Cortex of kidney (tissue), 1 donor: Measurements from ENCODE around the gene RNF208.
"Not testable (repeated sequence)": the region's sequence is repeated elsewhere in the genome, so short reads cannot be mapped to it uniquely, and the experiment has no call there.

ENCODE experiments used
- DNase-seq: peaks from one replicate; lab custom pipeline; 2025; lab: John Stamatoyannopoulos, UW

RNF208 gene

DNA sequence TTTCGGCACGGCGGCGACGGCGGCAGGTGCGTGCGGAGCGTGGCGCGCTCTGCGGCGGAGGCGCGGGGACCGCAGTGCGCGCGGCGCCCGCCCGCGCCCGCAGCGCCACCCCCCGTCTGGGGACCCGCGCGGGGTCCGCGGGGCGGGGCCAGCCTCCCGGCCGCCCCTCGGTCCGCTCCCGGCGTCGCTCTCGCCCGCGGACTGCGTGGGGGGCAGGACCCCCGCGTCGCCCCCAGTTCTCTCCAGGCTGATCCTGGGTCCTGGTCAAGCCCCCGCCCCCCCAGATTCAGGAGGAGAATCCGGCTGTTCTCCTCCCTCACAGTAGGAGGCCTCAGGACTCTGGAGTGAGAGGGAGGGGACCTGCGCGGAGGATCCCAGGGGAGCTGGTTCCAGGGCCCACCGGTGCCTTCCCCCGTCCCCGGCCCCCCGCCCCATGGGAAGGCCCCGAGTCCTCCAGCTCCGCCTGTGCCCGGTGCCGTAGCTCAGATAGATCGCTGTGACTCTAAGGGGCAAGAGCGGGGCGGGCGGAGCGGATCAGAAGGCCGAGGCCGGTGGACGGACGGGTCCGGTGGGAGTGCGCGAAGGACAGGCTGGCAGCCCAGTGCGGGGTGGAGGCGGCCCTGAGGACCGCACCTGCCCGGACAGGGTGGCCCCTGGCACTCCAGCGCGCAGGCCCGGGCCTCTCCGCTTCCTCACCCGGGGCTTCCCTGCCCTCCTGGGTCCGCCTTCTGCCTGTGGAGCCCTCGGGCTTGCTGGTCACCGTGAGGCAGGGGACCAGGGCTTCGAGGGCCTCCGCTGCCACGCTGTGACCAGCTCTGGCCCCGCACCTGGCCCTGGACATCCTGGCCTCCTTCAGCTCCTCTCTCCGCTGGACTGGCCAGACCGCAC is at the start of gene RNF208:
RNF208 (minus strand) TSS at position 51 of the 888 bp plus-strand sequence. CDS start 1,028 bp downstream, outside the sequence.
- DNase-seq, result no peak

- no peak for DNase-seq
Measured at GRCh38 chr9:137271696-137272076, 49.6 kb upstream of the RNF208 start.

DNA sequence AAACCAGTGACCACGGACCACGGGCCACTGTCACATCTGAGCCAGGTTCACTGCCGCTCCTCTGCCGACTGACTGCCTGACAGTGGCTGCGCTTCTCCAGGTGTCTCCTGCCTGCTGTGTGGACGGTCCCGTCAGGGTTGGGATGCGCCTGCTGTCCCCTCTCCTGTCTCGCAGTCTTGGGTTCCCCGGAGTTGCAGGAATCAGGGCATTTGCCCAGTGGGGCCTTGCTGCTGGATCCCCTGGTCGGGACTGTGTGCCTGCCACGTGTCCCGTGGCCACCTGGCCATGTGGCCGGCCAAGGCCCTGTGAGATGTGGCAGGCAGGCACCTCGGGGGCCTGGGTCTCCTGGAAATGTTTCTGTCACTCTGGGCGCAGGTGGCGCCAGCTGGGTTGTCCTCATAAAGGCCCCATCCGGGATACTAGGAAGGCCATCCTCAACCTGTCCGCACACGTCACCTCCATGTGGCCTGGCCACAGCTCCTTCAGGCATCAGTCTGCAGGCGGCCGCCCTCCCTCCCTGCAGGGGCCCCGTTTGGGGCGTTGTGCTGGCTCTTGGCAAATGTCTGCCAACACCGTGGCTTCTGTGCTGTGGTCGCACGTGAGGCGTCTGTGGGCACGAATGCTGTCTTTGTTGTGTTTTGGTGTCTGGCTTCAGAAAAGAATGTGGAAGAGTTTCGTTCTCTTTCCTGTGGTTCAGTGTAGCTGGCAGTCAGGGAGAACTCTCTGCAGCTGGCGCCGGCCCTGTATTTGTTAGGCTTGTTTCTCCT is 49.1 kb upstream of the RNF208 start:
- DNase-seq, result no peak

DNA sequence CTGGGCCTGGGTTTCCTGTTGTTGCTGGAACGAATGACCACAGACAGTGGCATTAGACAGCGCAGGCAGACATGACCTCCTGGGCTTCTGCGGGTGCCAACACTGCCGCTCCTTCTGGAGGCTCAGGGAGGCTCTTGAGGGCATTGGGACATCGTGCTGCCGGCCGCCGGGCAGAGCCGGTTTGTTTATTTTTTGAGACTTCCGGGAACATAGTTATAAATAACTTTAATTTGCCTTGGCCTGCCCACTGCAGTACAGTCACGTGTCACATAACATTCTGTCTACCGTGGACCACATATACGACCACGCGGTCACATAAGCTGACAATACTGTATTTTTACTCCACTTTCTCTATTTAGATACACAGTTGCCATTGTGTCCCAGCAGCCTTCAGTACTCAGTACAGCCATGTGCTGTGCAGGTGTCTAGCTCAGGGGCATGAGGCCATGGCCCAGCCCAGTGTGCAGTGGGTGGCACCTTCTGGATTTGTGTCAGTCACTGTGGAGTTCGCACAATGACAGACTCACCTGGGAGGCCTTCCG is 47.3 kb upstream of the RNF208 start:
- no peak for DNase-seq

- no peak for DNase-seq
Measured at GRCh38 chr9:137268538-137269201, 46.6 kb upstream of the RNF208 start.

- no peak for DNase-seq
Measured at GRCh38 chr9:137267933-137268355, 45.9 kb upstream of the RNF208 start.

- DNase-seq, result no peak
Measured at GRCh38 chr9:137266585-137267453, 44.8 kb upstream of the RNF208 start.

- no peak for DNase-seq
Measured at GRCh38 chr9:137266162-137266527, 44.1 kb upstream of the RNF208 start.

GRCh38 chr9:137265496-137266161 is 43.6 kb upstream of the RNF208 start:
- no peak for DNase-seq

- no peak for DNase-seq
Measured at GRCh38 chr9:137264067-137264466, 42.0 kb upstream of the RNF208 start.

- no peak for DNase-seq
Measured at GRCh38 chr9:137263506-137263905, 41.5 kb upstream of the RNF208 start.

DNA sequence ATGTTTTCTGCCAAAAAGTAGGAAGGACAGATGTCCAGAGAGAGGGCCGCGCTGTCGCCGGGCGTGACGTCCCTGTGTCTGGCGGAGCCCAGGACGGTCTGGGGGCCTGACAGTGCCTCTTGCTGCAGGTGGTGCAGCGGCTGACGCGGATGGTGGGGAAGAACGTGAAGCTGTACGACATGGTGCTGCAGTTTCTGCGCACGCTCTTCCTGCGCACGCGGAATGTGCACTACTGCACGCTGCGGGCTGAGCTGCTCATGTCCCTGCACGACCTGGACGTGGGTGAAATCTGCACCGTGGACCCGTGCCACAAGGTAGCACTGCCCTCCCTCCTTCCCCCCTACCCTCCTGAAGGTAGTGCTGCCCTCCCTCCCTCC is 40.9 kb upstream of the RNF208 start:
- no peak for DNase-seq

- DNase-seq, result not testable (repeated sequence)
Measured at GRCh38 chr9:137262173-137262908, 40.3 kb upstream of the RNF208 start.

- DNase-seq, result no peak
Measured at GRCh38 chr9:137256856-137257255, 34.8 kb upstream of the RNF208 start.

GRCh38 chr9:137256362-137256761 is 34.3 kb upstream of the RNF208 start:
- no peak for DNase-seq

DNA sequence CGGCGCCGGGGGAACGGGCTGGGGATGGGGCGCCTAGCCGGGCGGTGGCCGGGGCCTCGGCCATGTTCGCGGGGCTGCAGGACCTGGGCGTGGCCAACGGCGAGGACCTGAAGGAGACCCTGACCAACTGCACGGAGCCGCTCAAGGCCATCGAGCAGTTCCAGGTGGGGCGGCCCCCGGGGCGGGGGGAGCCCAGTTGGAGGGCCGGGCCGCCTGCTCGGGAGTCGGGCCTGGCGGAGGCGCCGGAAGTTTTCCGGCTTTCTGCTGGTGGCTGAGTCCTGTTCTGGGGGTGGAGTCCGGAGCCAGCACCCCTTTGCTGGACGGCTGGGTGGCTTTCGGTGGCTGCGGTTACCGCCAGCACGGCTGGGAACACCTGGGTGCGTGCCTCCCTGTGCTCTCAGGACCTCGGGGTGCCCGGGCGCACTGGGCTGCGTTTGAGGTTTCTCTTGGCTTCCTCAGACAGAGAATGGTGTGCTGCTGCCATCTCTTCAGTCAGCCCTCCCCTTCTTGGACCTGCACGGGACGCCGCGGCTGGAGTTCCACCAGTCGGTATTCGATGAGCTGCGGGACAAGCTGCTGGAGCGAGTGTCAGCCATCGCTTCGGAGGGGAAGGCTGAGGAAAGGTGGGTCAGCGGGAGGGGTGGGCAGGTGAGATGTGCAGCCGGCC is 33.5 kb upstream of the RNF208 start:
- no peak for DNase-seq

DNA sequence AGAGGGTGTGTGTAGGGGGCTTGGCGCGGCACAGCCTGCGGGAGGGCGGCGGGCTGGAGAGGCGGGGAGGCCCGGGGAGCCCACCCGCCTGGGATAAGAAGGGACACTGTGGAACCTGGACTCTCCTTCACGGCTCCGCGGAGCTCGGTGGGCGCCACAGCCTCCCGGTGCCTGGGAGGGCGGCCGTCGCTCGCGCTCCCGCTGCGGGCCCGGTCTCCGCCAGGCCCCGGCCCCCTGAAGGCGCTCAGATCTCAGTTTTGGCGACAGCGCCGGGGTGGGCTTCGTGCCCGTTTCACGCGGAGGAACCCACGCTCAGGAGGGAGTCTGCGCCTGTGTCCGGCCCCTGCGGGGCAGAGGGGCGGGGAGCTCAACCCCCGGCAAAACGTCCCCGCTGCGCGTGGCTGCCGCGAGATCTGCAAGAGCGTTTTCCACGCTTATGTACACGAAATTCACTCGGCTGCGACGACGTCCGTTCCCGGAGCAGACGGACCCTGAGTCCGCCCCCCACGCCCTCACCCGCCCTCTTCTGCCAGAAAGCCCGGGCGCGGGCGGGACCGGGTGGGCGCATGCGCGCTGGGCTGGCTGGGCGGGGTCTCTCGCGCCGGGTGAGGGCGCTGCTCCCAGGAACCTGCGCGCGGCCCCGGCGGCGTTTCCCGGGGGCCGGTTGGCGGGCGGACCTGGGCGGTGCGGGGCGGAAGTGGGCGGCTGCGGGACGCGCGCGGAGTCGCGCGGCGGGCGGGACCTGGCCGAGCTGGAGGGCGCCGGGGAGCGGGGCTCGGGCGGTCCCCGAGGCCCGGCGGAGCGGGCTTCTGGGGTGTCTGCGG is 32.8 kb upstream of the RNF208 start, which contains the start of gene NELFB:
NELFB (plus strand) TSS at position 704 of the 824 bp plus-strand sequence.
- DNase-seq, result peak; percentile 87
